Gastrocnemius medialis (tissue), 4 donors: Measurements from ENCODE around the gene ITPR2. TPM values are rescaled to one million over a fixed set of nuclear protein-coding genes. Genes with fewer than 3 reads are reported as not detected.
A peak's percentile ranks its signal among the peaks of the same experiment; 100 is the strongest.

Source experiments
- ATAC-seq, 2 donors: fragments of 150-250 bp; one replicate each; pipeline ENCODE4 v1.9.1; 2016
- DNase-seq, 2 donors: peaks; one replicate each; pipeline ENCODE4 v3.0.0-alpha.2; 2019
- H3K27ac ChIP-seq, 4 donors: fragments of 200-600 bp; sonication (generic); 1 replicate in 1 of 4; 2 replicates in 3 of 4; pipeline ENCODE4 v1.5.1; 2016 to 2018; ENCODE audit warnings: mild to moderate bottlenecking in 2 of 4, moderate library complexity in 1 of 4
- H3K27me3 ChIP-seq, 3 donors: fragments of 200-600 bp; sonication (generic) in 2 of 3; 1 replicate in 1 of 3; 2 replicates in 2 of 3; pipeline versions ENCODE4 v1.5.1 to v1.6.0; 2016 to 2019; ENCODE audit warnings: mild to moderate bottlenecking in 1 of 3, moderate library complexity in 1 of 3
- H3K36me3 ChIP-seq, 2 donors: fragments of 200-600 bp; sonication (generic) in 1 of 2; one replicate each; pipeline ENCODE4 v1.5.1; 2017 to 2018
- H3K4me1 ChIP-seq, 2 donors: fragments of 200-600 bp; sonication (generic) in 1 of 2; one replicate each; pipeline ENCODE4 v1.5.1; 2016 to 2017; ENCODE audit warnings: mild to moderate bottlenecking in 2 of 2
- H3K4me3 ChIP-seq, 4 donors: fragments of 200-600 bp; sonication (generic) in 3 of 4; 1 replicate in 1 of 4; 2 replicates in 3 of 4; pipeline ENCODE4 v1.5.1; 2016 to 2019; ENCODE audit warnings: mild to moderate bottlenecking in 2 of 4
- H3K9me3 ChIP-seq, 3 donors: fragments of 200-600 bp; sonication (generic) in 2 of 3; 1 replicate in 1 of 3; 2 replicates in 2 of 3; pipeline ENCODE4 v1.5.1; 2016 to 2019
- CTCF ChIP-seq, 5 experiments: fragments of 450-650 bp in 3 of 5; fragments of 200-600 bp in 2 of 5; sonication (generic) in 2 of 5; IDR thresholded peaks in 4 of 5; conservative IDR thresholded peaks in 1 of 5; 1 replicate in 4 of 5; 2 replicates in 1 of 5; pipeline ENCODE4 v1.5.1; 2016 to 2019; ENCODE audit warnings: antibody characterized with exemption in 5 of 5, mild to moderate bottlenecking in 3 of 5, moderate library complexity in 3 of 5
- POLR2A ChIP-seq, 2 donors: fragments of 450-650 bp; IDR thresholded peaks; one replicate each; pipeline ENCODE4 v1.6.1; 2017; ENCODE audit warnings: antibody characterized with exemption in 2 of 2, mild to moderate bottlenecking in 2 of 2, moderate library complexity in 2 of 2
- in situ Hi-C, 4 donors: fragments of 200-750 bp; cut with MboI; loops; one replicate each; pipeline versions ENCODE4 v1.15.0 to v1.8.0; 2017; ENCODE audit warnings: low sequenced_read_pairs in 4 of 4
- intact Hi-C: fragments of 100-400 bp; cut with DNase I; formaldehyde crosslinking; loops from one replicate; pipeline ENCODE4 v1.15.1; 2023; ENCODE audit warnings: low total_unique reads
- total RNA-seq, 4 donors: library from RNA; depleted of rRNA; stranded (reverse); fragments of >200 nt; gene quantifications; one replicate each; pipeline versions ENCODE4 v1.1.0 to v1.2.3, GENCODE V29; 2016

Gene ITPR2
- total RNA-seq, 4 donors from 2014 or later, result 3.8 to 23.8 (median 4.1) TPM

GRCh38 chr12:26831951-26832821, 808 bp downstream of the ITPR2 start:
- peak; percentile 69 for ATAC-seq
- H3K4me3 ChIP-seq, result peak overlapping the region; percentile 76 to 86 (median 79)
- TF ChIP-seq POLR2A (IDR thresholded peaks at IDR 0.05), result peak in 1 of 2 donors; percentile 37
- TF ChIP-seq CTCF (IDR thresholded peaks at IDR 0.05 in 4 of 5, conservative IDR thresholded peaks at IDR 0.05 in 1 of 5), result no peak
- intact Hi-C loops (loop anchor here (2.0 to 10.0 kb wide), 5 partner anchors 53 to 877 kb away; partner anchors contain the start of genes FGFR1OP2, MED21 and RASSF8), in situ Hi-C loops (no loop called here)
- no peaks in the 10 kb centered on the region for H3K9me3 ChIP-seq
- no peaks in the 10 kb centered on the region for H3K27me3 ChIP-seq
- DNase-seq, result peak; percentile 45 to 56
- H3K4me1 ChIP-seq, result peaks cover 5 to 15% of the 10 kb centered on the region in 2 donors
- no peaks in the 10 kb centered on the region for H3K36me3 ChIP-seq
- H3K27ac ChIP-seq, result peak overlapping the region; percentile 88 to 96 (median 91)

GRCh38 chr12:26830783-26831551, 2.0 kb downstream of the ITPR2 start:
- Histone ChIP-seq H3K4me3 (peak overlapping the region in 1 of 4 donors; percentile 10), H3K36me3 (no peaks in the 10 kb centered on the region), H3K4me1 (peaks cover 5 to 15% of the 10 kb centered on the region in 2 donors), H3K27ac (peak overlapping the region in 1 of 4 donors; percentile 88), H3K9me3 (no peaks in the 10 kb centered on the region), H3K27me3 (no peaks in the 10 kb centered on the region)
- TF ChIP-seq POLR2A (IDR thresholded peaks at IDR 0.05) (no peak), CTCF (IDR thresholded peaks at IDR 0.05 in 4 of 5, conservative IDR thresholded peaks at IDR 0.05 in 1 of 5) (no peak)
- no peak for ATAC-seq
- DNase-seq, result no peak
- intact Hi-C loops, result loop anchor here (5.0 to 10.0 kb wide), 4 partner anchors 54 to 876 kb away; partner anchors contain the start of genes MED21 and RASSF8
- in situ Hi-C loops, result no loop called here

GRCh38 chr12:26830363-26830762, 2.6 kb downstream of the ITPR2 start:
- Histone ChIP-seq H3K4me1 (peaks cover 5 to 15% of the 10 kb centered on the region in 2 donors), H3K36me3 (no peaks in the 10 kb centered on the region), H3K4me3 (no peak overlapping the region), H3K27ac (no peak overlapping the region), H3K9me3 (no peaks in the 10 kb centered on the region), H3K27me3 (no peaks in the 10 kb centered on the region)
- no peak for DNase-seq
- intact Hi-C loops, result loop anchor here (5.0 to 10.0 kb wide), 4 partner anchors 54 to 876 kb away; partner anchors contain the start of genes MED21 and RASSF8
- no peak for ATAC-seq
- no peak for TF ChIP-seq POLR2A (IDR thresholded peaks at IDR 0.05)
- TF ChIP-seq CTCF (IDR thresholded peaks at IDR 0.05 in 4 of 5, conservative IDR thresholded peaks at IDR 0.05 in 1 of 5), result no peak
- in situ Hi-C loops, result no loop called here

GRCh38 chr12:26828280-26829073, 4.5 kb downstream of the ITPR2 start:
- no peak overlapping the region for H3K4me3 ChIP-seq
- no peaks in the 10 kb centered on the region for H3K27me3 ChIP-seq
- no peaks in the 10 kb centered on the region for H3K9me3 ChIP-seq
- H3K36me3 ChIP-seq, result no peaks in the 10 kb centered on the region
- DNase-seq (no peak), ATAC-seq (no peak)
- H3K4me1 ChIP-seq, result peaks cover 5 to 9% of the 10 kb centered on the region in 2 donors
- intact Hi-C loops, result no loop called here
- TF ChIP-seq CTCF (IDR thresholded peaks at IDR 0.05 in 4 of 5, conservative IDR thresholded peaks at IDR 0.05 in 1 of 5), result no peak
- in situ Hi-C loops, result no loop called here
- H3K27ac ChIP-seq, result no peak overlapping the region
